Measurements from ENCODE around the gene MOCS1.

MOCS1 gene

GRCh38 chr6:39865011-39865888 lies 69.0 kb downstream of the MOCS1 start:
- DNase-seq: peak; percentile 1 to 5

DNA sequence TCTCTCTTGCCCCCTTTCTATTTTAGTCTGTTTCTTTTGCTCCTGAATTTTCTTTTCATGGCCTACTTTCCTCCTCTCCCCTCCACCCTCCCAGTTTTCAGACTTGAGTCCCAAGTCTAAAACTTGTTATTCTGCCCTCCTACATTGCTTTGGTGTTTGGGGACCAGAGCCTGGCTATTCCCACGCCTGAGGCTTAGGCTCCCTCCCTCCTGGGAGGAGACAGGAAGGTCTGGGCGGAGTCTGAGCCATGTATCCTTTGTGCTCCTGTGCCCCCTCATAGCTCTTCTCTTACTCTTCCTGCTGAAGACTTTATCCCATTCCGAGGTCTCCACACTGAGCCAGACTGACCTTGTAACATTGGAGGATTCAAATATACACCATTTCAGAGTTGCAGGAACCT lies 72.6 kb downstream of the MOCS1 start:
- DNase-seq: no peak

GRCh38 chr6:39859025-39859424 lies 75.2 kb downstream of the MOCS1 start:
- DNase-seq: no peak

GRCh38 chr6:39855356-39855995 lies 78.8 kb downstream of the MOCS1 start:
- no peak for DNase-seq

Data from Kasumi-1 (cell line).